NCI-H2107 treated with DMSO at 0.1 percent for 48 hours (cell line): ENCODE measurements around the gene HEG1.

Source experiments
- DNase-seq: peaks from one replicate; lab custom pipeline; 2025; ENCODE audit not compliant: unreplicated experiment; lab: John Stamatoyannopoulos, UW

Gene HEG1

DNA sequence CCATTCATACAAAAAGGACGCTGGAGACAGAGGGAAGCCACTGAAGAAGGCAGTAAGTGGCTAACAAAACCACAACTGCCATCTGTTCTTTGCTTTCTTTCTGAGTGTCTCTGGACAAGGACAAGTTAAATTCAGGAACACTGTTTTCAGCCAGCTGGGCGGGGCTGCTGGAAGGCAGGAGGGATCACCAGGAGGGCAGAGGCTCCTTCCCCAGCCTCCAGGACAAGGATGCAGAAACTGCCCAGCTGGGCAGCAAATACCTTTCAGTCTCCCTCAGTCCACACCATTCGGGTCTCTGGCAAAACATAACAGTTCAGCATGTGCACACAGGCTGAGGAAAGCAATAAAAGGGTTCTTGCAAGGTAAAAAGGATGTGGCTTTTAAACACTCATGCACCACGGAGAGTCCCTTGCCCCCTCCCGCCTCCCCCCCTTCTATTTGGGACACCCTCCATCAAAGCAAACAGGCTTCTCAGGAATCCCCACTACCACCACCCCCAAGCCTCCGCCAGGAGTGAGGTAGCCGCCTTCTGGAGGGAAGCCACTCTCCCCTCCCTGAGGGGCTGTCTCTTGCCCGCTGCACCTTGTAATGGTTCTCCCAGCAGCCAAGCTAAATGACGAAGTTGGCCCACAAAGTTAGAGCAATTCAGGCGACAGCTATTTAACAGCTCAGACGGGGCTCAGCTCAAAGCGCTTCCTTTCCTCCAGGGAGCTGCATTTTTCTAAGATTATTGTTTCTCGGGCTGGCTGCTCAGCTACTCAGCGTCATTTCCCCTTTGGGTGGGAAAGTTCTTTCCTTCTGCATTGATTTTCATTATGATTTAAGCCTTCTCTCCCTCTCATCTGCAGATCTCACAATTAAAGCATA is 3.8 kb downstream of the HEG1 start:
- peak; percentile 66 for DNase-seq

DNA sequence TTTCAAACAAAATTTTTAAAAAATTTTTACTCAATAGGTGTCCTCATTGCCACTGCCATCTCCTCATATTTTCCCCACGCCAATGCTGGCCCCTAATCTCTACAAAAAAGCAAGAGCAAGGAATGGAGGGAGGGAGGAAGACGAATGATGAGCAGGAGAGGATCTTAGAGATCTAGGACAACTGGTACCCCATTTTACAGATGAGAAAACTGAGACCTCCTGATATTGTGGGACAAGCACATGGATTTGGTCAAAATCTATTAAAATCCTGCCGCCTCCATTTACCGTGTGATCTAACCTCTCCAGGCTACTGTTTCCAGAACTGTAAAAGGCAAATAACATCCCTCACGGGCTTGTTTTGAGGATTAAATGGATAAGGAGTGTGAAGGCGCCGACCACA is 4.6 kb downstream of the HEG1 start:
- no peak for DNase-seq

DNA sequence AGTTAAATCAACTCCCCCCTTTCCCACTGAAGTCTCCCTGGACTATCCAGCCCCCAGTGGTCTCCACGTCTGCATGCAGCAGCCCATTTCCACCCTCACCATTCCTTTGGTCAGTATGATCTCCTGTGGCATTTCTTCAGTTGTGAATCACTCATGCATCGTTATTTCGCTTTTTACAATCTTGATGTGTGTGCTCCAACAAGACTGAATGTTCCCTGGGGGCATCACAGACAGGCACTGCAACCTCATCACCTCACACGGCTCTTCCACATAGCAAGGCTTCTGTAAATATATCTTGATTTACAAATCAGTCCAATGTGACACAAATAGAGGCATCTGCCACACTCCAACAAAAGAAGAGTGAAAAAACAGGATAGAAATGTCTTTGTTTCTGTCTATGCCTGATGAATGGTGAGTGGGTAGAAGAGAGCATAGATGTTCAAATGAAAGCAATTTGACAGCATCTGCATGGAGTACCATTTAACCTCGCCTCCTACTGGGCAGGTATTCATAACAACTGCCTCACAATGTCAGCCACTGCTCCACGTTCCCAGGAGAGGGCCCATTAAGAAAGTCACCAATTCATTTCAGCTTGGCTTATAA is 5.2 kb downstream of the HEG1 start:
- peak; percentile 80 for DNase-seq

DNA sequence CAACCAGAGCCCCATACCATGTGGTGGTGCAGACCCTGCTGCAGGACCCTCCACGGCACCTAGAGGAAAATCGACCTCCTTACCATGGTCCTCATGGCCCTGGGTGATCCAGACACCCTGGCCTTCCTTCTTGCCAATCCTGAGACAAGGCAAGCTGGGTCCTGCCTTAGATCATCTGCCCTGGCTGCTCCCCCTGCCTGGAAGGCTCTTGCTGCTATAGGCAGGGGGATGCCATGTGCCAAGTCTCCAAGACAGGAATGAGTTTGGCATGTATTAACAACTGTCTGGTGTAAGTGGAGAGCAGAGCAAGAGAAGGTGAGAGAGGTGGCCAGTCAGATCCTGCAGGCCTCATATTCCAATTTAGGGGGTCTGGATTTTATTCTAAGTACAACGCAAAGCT is 7.5 kb downstream of the HEG1 start:
- DNase-seq = no peak

DNA sequence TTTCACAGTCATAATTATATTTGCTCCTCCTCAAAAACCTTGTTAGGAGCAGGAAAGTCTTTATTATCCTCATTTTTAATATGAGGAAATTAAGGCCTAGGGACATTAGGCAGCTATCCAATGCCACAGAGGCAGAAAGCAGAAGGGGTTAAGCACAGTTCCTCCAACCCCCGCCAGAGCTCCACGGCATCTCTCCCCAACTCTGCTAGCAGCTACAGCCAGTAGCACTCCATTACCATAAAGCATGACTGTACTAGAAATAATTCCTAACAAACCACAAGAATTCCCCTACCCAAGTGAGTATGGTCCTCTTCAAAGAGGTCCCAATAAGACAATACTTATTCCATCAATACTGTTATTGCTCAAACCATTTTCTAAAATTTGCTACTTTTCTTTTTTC is 9.8 kb downstream of the HEG1 start:
- DNase-seq = no peak

DNA sequence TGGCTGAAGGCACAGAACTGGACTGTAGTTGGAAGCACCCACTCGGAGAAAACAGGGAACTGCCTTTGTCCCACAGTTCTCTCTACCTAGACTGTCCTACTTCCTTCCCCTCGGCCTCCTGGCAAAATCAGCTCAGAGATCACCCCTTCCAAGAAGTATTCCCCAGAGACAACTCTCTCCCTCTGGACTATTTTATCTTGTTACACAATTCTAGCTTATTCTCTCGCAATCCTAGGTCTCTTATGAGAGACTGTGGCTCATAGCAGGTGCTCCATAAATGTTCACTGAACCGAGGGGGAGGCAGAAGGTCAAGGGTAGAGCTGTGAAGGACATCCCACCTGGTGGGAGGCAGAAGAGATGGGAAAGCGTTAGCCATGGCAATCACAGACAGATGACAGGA is 10.6 kb downstream of the HEG1 start:
- no peak for DNase-seq

DNA sequence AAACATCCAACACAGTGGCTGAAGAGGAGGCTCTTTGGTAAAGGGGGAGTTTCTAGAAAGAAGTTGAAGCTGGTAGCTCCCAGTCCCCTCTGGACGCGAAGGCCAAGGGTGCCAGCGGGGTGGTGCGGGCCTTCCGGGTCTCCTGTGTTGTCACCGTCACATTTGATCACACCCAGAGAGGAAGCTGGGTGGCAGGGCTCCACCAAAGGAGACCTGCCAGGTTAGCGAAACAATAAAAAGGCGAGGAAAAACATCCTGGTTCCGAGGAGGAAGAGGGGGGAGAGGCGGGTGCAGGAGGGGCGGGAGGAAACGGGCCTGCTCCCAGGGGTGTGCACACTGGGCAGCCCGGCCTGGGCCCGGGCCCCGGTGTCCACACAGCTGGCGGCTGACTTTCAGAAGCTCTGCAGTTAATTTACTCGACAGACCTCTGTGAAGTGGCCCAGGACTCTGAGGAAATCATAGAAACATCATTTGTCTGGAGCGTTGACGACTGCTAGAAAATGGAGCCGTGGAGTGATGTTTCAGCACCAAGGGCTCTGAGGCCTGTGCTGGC is 12.1 kb downstream of the HEG1 start:
- DNase-seq = no peak

DNA sequence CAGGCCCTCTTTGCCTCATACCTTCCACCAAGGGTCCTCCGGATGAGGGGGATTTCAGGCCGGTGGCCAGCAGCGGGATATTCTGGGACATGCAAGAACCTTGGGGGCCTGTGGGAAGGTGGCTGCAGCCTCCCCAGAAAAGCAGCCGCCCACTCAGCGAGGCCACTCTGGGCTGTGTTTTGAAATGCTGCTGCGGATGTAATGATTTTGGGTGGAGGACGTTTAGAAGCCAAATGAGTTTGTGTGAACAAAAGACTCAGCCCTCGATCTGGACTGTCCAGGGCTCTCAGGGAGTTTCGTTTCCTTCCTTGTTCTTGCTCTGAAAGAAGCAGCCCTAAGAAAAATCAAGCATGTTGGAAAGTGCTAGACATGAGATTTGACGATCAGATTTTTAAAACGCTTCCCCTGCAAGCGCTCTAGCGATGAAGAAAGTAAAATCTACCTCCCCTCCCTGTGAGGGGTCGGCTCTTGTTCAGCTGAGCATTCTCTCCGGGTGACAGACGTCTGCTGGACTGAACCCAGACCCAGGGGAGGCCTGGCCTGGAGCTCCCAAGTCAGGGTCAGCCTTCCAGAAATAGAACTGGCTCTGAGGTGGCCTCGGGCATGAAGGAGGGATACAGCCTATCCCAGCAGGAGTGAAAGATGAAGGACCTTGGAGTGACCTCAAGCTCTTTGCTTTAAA is 12.9 kb downstream of the HEG1 start:
- DNase-seq = no peak

DNA sequence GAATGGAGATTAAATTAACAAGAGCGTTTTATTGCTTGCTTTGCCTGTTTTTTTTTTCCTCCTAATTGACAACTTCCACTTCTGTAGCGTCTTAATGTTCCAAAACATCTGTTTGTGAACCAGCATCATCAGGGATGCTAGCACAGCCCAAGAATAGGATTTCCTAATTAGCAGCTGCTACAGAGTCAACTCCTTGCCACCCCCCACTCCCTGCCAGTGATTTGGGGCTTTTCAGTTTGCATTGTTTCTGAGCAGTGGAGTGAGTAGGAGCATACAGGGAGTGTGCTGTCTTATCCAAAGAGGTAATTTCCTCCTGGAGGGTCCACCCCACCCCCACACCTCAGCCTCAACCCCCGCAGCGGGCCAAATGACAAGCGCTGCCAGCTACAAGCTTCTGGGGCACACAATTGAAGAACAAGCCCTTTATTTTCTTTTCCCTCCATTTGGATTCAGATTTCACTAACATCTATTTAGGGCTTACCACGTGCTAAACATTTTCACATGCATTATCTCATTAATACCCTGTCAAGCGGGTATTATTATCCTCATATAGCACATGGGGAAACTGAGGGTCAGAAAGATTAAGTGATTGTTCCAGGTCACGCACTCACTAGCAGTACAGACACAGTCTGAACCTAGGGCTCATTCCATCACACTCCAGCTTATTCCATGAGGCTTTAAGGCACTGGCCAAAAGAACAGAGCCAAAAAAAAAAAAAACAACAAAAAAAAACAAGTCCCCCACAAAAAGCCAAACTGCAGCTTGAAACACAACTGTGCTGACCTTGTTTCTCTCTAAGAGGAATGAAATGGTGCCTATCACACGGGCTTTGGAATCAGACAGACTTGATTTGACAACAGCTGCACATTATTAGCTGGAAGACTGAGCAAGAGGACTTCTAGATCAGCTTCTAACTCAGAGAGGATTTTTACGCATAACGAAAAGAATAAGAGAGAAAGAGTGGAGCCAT is 16.4 kb downstream of the HEG1 start:
- no peak for DNase-seq

DNA sequence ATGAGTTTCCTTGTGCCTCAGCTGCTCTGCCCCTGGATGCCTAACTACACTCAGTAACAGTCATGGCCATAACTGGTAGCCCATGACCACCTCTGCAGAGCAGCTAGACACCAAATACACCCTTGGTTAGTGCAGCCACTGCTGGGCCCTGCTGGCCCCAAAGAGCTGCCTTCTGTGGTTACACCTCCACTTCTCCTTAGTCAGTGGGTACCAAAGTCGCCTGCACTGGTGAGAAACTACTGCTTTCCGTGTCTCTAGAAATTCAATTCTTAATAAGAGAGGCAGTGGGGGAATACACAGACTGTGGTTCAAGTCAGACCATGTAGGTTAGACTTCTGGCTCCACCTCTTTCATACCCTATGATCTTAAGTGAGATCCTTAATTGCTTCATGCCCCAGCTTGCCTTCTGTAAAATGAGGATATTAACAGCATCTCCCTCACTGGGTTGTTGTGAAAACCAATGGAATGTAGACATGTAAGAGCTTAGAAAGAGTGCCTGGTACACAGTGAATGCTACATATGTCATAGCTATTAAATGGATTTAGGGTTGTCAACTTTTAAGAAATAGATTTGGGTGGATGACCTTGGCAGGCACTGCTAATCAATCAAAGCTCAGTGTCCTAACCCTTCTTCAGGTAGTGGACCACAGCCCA is 18.2 kb downstream of the HEG1 start:
- no peak for DNase-seq

DNA sequence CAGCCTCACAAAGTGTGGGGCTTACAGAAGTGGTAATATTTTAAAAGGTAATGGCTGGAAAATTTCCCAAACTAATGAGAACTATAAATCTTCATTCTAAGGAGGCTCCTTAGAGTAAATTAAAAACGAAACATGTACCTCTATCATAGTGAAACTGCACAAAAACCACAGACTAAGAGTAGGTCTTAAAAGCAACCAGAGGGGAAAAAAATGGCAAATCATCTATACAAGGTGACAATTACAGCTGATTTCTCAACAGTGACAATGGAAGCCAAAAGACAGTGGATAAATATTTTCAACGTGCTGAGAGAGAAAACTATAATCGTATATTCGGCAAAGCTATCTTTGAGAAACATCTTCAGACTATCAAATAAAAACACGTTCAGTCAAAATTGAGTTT is 20.6 kb downstream of the HEG1 start:
- DNase-seq = no peak

DNA sequence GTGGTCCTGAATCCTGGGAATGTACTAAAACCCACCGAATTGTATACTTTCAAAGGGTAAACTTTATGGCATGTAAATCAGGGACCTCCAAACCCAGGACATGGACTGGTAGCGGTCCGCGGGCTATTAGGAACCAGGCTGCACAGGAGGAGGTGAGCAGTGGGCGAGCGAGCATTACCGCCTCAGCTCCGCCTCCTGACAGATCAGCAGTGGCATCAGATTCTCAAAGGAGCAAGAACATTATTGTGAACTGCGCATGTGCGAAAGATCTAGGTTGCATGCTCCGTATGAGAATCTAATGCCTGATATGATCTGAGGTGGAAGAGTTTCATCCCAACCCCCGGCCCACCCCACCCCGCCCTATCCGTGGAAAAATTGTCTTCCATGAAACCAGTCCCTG is 22.2 kb downstream of the HEG1 start:
- DNase-seq = no peak

DNA sequence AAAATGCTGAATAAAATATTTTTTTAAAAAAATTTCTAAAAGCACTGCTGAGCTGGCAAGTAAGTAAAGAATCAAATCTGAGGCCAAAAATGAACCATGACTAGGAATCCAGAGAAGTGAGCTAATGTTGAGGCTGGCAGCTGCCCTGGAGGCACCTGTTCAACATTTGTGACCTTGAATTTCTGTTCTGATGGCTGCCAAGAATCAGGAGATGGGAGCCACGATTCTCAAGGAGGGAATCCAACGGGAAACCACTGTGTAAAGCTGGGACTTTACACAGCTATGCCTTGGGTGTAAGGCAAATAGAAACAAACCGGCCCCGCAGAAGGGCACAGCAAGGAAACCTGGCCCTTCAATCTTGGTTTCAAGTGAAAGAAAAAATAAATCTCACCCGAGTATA is 22.7 kb downstream of the HEG1 start:
- DNase-seq = no peak

DNA sequence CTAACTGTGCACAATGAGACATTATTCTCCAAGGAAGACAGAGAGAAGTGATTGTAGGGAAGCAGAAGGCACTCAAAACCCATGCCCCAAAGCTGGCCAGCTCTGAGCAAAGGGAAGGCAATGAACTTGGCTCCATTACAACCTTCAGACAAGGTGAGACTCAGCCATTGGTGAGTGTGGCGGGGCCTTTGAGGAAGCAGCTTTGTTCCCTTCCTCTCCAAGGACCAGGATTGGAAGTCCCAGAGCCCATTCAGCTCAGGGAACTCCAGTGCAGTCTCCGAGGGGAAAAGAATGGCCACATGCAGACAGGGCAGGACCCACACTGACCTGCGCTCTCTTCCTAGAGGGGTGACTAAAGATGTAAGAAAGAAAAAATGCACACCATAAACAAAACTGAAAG is 23.1 kb downstream of the HEG1 start:
- DNase-seq = no peak

DNA sequence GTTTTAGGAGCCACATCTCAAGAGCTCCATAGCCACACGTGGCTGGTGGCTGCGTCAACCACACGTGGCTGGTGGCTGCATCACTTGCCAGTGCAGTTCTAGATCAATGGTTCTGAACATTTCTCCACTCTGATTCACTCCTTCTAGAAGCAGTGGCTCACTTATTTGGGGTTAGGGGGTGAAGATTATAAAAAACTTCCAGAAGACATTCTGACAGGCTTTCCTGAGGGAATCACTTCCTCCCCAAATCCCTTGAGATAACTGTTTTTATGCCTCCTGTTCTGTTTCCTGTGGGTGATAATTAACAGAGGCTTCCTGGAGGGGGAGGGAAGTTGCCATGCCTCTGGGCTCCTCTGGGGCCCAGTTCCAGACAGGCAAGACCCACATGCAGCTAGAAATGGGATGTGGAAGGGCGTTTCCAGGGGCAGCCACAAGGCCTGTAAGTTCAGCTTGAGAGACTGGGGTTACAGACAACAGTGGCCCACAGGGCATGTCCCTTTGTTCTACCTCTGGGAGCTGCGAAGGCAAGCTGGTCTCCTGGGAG is 23.6 kb downstream of the HEG1 start:
- DNase-seq = no peak

DNA sequence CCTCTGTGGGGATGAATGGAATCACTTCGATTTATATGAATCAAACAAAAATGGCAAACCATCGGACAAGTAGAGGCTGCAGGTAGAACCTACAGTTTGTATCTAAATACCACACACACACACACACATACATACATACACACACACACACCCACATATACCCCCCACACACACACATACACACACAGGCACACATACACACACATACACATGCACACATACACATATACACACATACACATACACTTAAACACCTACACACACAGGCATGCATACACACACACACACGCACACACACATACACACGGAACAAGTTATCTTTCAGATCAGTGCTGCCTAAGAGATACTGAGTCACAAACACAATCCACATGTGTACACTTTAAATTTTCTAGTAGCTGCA is 24.3 kb downstream of the HEG1 start:
- DNase-seq = no peak

DNA sequence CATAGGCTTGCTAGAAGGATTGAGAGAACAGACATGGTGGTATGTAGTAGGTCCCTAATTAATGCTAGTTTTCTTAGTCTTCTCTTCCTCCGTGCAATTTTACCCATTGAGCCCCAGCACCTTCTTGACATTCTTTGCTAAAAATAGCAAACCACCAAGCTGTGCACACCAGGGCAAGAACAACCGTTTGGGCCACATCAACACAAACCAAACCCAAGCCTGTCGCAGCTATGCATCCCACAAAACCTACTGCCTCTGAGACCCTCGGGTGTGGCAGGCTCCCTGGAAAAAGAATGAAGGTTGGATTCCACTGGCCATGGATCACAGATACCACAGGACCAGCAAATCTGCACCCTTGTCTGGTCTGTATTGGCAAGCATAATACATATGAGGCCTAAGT is 27.1 kb downstream of the HEG1 start:
- DNase-seq = no peak

DNA sequence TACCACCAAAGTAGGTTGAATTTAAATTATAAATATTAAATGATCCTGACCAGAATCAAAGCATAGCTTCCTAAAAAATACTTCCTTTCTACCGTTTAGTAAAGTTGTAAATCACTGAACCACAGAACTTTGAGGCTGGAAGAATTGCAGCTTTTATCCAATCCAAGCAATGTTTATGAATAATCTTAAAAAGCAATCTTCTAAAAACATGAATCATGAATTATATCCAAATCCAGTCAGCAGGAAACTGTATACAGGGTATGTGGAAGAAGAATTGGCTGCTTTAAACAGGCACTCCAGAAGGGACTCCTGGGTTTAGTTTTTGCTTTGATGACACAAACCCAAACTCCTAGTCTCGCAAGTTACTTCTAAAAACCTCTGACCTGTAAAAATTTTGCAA is 30.2 kb downstream of the HEG1 start:
- DNase-seq = no peak

DNA sequence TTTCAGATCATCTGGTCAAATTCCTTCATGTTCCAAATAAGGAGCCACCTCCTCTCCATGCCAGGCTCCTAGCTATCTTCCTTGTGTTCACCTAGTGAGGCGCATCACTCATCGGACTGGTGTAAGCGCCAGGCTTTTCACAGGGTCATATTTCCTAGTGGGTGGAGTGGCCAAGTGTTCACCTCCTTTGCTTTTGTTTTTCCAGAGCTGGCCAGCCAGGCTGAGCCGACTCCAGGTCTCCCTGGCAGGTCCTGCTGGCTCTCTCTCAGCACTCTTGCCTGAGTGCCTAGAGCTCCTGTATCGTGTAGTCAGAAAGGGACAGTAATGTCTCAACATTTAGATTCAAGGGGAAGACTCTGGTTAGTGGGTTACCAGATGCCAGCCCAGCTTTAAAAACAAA is 31.0 kb downstream of the HEG1 start:
- DNase-seq = peak; percentile 28
